GM19468 (cell line): ENCODE results near the gene PRG3.
"Not testable (repeated sequence)": the region's sequence is repeated elsewhere in the genome, so short reads cannot be mapped to it uniquely, and the experiment has no call there.

Source experiments
- ATAC-seq: cut with Tn5 transposase; IDR thresholded peaks from one replicate; pipeline ENCODE4 v1.9.1; 2021; ENCODE audit warnings: mild to moderate bottlenecking, moderate library complexity, moderate number of reproducible peaks; ENCODE audit not compliant: unreplicated experiment; ENCODE audit errors: extremely low read depth

Gene PRG3

GRCh38 chr11:57363131-57364080 lies 17.5 kb downstream of the PRG3 start:
- ATAC-seq: no peak

- no peak for ATAC-seq
Measured at GRCh38 chr11:57361926-57362325, 19.0 kb downstream of the PRG3 start.

- ATAC-seq: not testable (repeated sequence)
Measured at GRCh38 chr11:57361420-57361819, 19.5 kb downstream of the PRG3 start.

GRCh38 chr11:57360991-57361390 lies 20.0 kb downstream of the PRG3 start:
- no peak for ATAC-seq

- no peak for ATAC-seq
Measured at GRCh38 chr11:57359896-57360690, 20.9 kb downstream of the PRG3 start.

- ATAC-seq: no peak
Measured at GRCh38 chr11:57359396-57359795, 21.6 kb downstream of the PRG3 start.

GRCh38 chr11:57358991-57359390 lies 22.0 kb downstream of the PRG3 start:
- ATAC-seq: no peak

GRCh38 chr11:57358543-57358961 lies 22.4 kb downstream of the PRG3 start:
- no peak for ATAC-seq

- ATAC-seq: no peak
Measured at GRCh38 chr11:57357856-57358255, 23.1 kb downstream of the PRG3 start.

GRCh38 chr11:57357310-57357709 lies 23.6 kb downstream of the PRG3 start:
- ATAC-seq: no peak

- no peak for ATAC-seq
Measured at GRCh38 chr11:57356268-57356667, 24.7 kb downstream of the PRG3 start.

- ATAC-seq: no peak
Measured at GRCh38 chr11:57354699-57355098, 26.3 kb downstream of the PRG3 start.

GRCh38 chr11:57353852-57354251 lies 27.1 kb downstream of the PRG3 start:
- no peak for ATAC-seq

- no peak for ATAC-seq
Measured at GRCh38 chr11:57353446-57353845, 27.5 kb downstream of the PRG3 start.

GRCh38 chr11:57353036-57353435 lies 27.9 kb downstream of the PRG3 start:
- no peak for ATAC-seq

- ATAC-seq: no peak
Measured at GRCh38 chr11:57349491-57350274, 31.3 kb downstream of the PRG3 start.

- no peak for ATAC-seq
Measured at GRCh38 chr11:57348636-57349313, 32.2 kb downstream of the PRG3 start.

GRCh38 chr11:57348052-57348451 lies 32.9 kb downstream of the PRG3 start:
- no peak for ATAC-seq

- no peak for ATAC-seq
Measured at GRCh38 chr11:57347336-57347735, 33.6 kb downstream of the PRG3 start.
